Fibroblast of lung (primary cell): ENCODE measurements around the gene RBM12.

Source experiments
- EZH2 ChIP-seq: IDR thresholded peaks from 2 replicates; pipeline ENCODE4 v1.5.1; 2012; ENCODE audit warnings: low read length, control low read depth, mild to moderate bottlenecking; ENCODE audit errors: missing control alignments
- TF ChIP-seq, protein P1 (sequence below), 2 donors: IDR thresholded peaks in 1 of 2; conservative IDR thresholded peaks in 1 of 2; 1 replicate in 1 of 2; 2 replicates in 1 of 2; pipeline ENCODE4 v1.5.1; 2011 to 2012; ENCODE audit warnings: low read length in 2 of 2, control low read depth in 1 of 2, inconsistent platforms in 1 of 2, low read depth in 1 of 2, mild to moderate bottlenecking in 1 of 2

- TF ChIP-seq, protein P1, sequence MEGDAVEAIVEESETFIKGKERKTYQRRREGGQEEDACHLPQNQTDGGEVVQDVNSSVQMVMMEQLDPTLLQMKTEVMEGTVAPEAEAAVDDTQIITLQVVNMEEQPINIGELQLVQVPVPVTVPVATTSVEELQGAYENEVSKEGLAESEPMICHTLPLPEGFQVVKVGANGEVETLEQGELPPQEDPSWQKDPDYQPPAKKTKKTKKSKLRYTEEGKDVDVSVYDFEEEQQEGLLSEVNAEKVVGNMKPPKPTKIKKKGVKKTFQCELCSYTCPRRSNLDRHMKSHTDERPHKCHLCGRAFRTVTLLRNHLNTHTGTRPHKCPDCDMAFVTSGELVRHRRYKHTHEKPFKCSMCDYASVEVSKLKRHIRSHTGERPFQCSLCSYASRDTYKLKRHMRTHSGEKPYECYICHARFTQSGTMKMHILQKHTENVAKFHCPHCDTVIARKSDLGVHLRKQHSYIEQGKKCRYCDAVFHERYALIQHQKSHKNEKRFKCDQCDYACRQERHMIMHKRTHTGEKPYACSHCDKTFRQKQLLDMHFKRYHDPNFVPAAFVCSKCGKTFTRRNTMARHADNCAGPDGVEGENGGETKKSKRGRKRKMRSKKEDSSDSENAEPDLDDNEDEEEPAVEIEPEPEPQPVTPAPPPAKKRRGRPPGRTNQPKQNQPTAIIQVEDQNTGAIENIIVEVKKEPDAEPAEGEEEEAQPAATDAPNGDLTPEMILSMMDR (conservative IDR thresholded peaks at IDR 0.05 in 1 of 2, IDR thresholded peaks at IDR 0.05 in 1 of 2; ENCODE audit: low read depth in 1 of 2, low read length in 2 of 2), result no peak
- TF ChIP-seq EZH2, result no peak
Measured at GRCh38 chr20:35702824-35703695, 38.4 kb upstream of the RBM12 start.
